ENCODE measurements around the gene KIN. TPM values are rescaled to one million over a fixed set of nuclear protein-coding genes. Genes with fewer than 3 reads are reported as not detected.

Gene KIN
- total RNA-seq, 1 experiment from 2014 or later = 23.4 TPM

GRCh38 chr10:7795605-7796004 is 7.8 kb upstream of the KIN start:
- no peak overlapping the region for H4K91ac ChIP-seq (ENCODE audit: insufficient read length, low read depth, low read length)
- no peak overlapping the region for H3K4ac ChIP-seq (ENCODE audit: low read depth, low read length)
- H3K36me3 Mint-ChIP-seq (ENCODE audit: insufficient read depth in 1 of 3, low read depth in 3 of 3) = peaks cover 25 to 53% (median 47%) of the 10 kb centered on the region in 3 experiments; a peak in 6 of 7 replicates
- no peak overlapping the region for H4K5ac ChIP-seq (ENCODE audit: insufficient read length, low read depth, low read length)
- no peak overlapping the region for H2BK5ac ChIP-seq (ENCODE audit: insufficient read length, low read length)
- peaks cover 17% of the 10 kb centered on the region for H3K79me2 ChIP-seq (ENCODE audit: insufficient read depth, low read length)
- no peak overlapping the region for H2AFZ ChIP-seq (ENCODE audit: low read length)
- no peak overlapping the region for H2BK20ac ChIP-seq (ENCODE audit: low read depth, low read length, poor library complexity, severe bottlenecking)
- WGBS (ENCODE audit: extremely low coverage, insufficient read length, low lambda C conversion rate) = no CpG with 5 or more reads among the region's 4 CpGs
- no peak for DNase-seq
- no peak overlapping the region for H3K4me3 Mint-ChIP-seq
- H3K27ac Mint-ChIP-seq = no peak overlapping the region
- no peak overlapping the region for H3T11ph ChIP-seq (ENCODE audit: low read length)
- H3K14ac ChIP-seq (ENCODE audit: insufficient read depth, low read length) = no peak overlapping the region
- H3K79me1 ChIP-seq (ENCODE audit: insufficient read depth, low read depth, low read length, poor library complexity, severe bottlenecking) = no peaks in the 10 kb centered on the region
- H3K4me1 ChIP-seq (ENCODE audit: insufficient read depth, low read length) = no peaks in the 10 kb centered on the region
- no peak overlapping the region for H2BK12ac ChIP-seq (ENCODE audit: insufficient read length, low read depth, low read length)
- H3K23ac ChIP-seq (ENCODE audit: insufficient read length, low read depth, low read length) = no peak overlapping the region
- no peak overlapping the region for H3K56ac ChIP-seq (ENCODE audit: insufficient read length, low read depth, low read length)
- TF ChIP-seq CTCF (conservative IDR thresholded peaks at IDR 0.05) = no peak
- no peak overlapping the region for H2BK120ac ChIP-seq (ENCODE audit: low read depth, low read length, poor library complexity, severe bottlenecking)
- H4K20me1 ChIP-seq (ENCODE audit: control insufficient read depth, insufficient read depth, insufficient read length) = no peaks in the 10 kb centered on the region
- no peaks in the 10 kb centered on the region for H3K9me3 Mint-ChIP-seq
- H2BK15ac ChIP-seq (ENCODE audit: low read depth, low read length) = no peak overlapping the region
- no peak overlapping the region for H4K8ac ChIP-seq (replicated peaks; ENCODE audit: insufficient read length, low read depth, low read length)
- H3K18ac ChIP-seq (ENCODE audit: insufficient read length, low read depth, low read length) = no peak overlapping the region
- no peaks in the 10 kb centered on the region for H3K23me2 ChIP-seq (ENCODE audit: insufficient read length, low read depth, low read length, poor library complexity, severe bottlenecking)
- H3K27ac ChIP-seq (ENCODE audit: insufficient read length, low read depth, low read length) = no peak overlapping the region
- no peak overlapping the region for H3K4me2 ChIP-seq (ENCODE audit: insufficient read depth, insufficient read length, low read length)
- H3K27me3 ChIP-seq (ENCODE audit: insufficient read depth, low read length) = no peaks in the 10 kb centered on the region
- no peaks in the 10 kb centered on the region; a peak in 3 of 4 replicates for H3K4me1 Mint-ChIP-seq
- no peak overlapping the region for H3K9ac ChIP-seq (ENCODE audit: extremely low read depth, insufficient read length, low read length)
- no peaks in the 10 kb centered on the region for H3K27me3 Mint-ChIP-seq (ENCODE audit: low read depth)
- H2AK5ac ChIP-seq (ENCODE audit: insufficient read length, low read length) = no peak overlapping the region
- H3K9me3 ChIP-seq (ENCODE audit: control insufficient read depth, low read depth, low read length) = no peaks in the 10 kb centered on the region
